ENCODE results near the gene FOXJ1.
A peak's percentile ranks its signal among the peaks of the same experiment; 100 is the strongest.

GRCh38 chr17:76188213-76189016, 47.4 kb upstream of the FOXJ1 start:
- TF ChIP-seq CTCF (IDR thresholded peaks at IDR 0.05; ENCODE audit: low read depth, low read length, poor library complexity, severe bottlenecking) (peak; percentile 15), EZH2phosphoT487 (IDR thresholded peaks at IDR 0.05; ENCODE audit: borderline replicate concordance, low read length) (no peak)
